ENCODE data around the gene GRB14.

DNA sequence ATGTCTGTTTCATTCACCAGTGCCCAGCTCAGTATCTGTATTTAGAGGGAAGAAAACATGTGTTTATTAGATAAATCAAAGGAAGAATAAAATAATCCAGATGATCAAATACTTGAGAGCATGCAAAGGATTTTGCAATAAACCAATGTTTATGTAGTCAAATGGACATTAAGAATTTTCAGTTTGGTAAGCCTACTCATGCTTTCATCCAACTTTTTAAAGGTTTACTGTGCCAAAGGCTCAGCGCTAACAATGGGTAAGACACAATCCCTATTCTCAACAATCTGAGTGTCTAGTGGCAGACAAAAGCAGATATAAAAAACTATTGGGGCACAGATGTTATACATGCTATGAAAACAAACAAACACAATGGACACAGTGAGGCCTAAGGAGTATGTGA, 26.3 kb downstream of the GRB14 start:
- no peak for TF ChIP-seq CTCF (IDR thresholded peaks at IDR 0.05; ENCODE audit: low read length)
- no peak for TF ChIP-seq EZH2phosphoT487 (IDR thresholded peaks at IDR 0.05; ENCODE audit: low read length)
- no peak for TF ChIP-seq EZH2 (optimal IDR thresholded peaks at IDR 0.05; ENCODE audit: low read depth, low read length)

Data from MM.1S (cell line).